Measurements from ENCODE around the gene ERN2.

DNA sequence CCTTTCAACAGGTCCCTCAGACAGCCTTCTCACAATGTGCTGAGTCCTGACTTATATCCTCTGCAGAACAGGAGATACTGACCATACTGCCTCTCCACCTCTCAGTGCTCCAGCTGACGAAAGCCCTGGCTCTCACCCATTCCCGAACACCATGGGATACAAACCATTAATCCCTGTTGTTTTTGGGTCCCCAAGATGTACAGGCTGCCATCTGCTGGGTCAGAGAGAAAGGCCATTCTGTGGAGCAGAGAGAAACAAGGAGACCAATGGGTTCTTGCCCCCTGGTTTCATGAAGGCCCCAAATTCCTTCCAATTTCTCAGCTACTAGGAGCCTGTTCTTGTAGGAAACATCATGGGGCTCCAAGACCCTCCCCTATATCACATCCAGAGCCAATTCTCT lies 3.0 kb downstream of the ERN2 start:
- TF ChIP-seq CTCF (IDR thresholded peaks at IDR 0.05; ENCODE audit: insufficient read depth, low read depth, low read length) (no peak), EZH2 (IDR thresholded peaks at IDR 0.05; ENCODE audit: insufficient read depth, low read length) (no peak)
